ENCODE data around the gene PRTG. TPM values are rescaled to one million over a fixed set of nuclear protein-coding genes. Genes with fewer than 3 reads are reported as not detected.

The PRTG gene
- total RNA-seq, 1 experiment from 2014 or later, result 16.4 TPM

DNA sequence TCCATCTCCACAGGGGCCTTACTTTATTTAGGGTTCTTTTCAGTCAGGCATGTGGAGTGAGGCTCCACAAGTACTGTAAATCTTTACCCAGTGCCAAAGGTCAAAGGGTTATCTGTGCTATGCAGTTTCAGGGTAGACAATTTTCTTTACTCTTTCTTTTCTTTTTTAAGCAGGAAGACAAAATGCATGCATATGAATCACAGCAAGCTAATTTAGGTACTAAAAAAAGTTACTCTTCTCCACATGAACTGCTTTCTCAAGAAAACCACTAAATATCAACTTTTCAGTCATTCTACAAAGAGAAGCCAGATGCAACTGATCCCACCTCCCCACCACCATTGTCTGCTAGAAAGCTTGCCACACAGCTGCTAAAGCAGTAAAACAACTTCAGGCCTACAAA lies 81.5 kb downstream of the PRTG start:
- DNase-seq (ENCODE audit: low read depth, low spot score), result no peak
- in situ Hi-C loops (cut with HindIII; ENCODE audit: low pct_unique_long_range_greater_than_20kb, low sequenced_read_pairs), result no loop called here

DNA sequence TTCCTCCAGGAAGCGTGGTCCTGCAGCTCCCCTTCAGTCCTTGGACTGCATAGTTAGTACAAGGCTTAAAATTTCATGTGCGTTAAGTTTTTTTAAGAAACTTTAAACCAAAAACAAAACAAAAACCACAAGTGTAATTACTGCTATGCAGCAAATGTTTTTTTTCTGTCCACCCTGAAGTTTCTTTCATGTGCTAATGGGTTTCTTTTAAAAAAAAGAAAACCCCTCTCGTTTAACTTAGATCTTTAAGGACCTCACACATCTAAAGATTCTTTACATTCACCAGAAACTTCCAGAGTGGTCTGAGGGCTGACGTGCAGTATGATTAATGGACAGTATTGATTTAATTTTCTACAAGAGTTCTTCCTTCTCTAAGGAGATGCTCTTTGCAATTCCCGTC lies 82.8 kb downstream of the PRTG start:
- no peak for DNase-seq (ENCODE audit: low read depth, low spot score)
- in situ Hi-C loops (cut with HindIII; ENCODE audit: low pct_unique_long_range_greater_than_20kb, low sequenced_read_pairs), result no loop called here

DNA sequence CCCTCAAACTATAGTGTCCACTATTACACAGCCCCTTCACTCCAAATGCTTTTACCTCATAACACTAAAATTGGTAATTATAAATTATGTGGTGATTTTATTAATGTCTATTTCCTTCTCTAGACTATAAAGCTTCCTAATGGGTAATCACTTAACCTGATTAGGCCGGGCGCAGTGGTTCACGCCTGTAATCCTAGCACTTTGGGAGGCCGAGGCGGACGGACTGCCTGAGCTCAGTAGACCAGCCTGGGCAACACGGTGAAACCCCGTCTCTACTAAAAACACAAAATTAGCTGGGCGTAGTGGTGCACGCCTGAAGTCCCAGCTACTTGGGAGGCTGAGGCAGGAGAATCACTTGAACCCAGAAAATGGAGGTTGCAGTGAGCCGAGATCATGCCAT lies 83.5 kb downstream of the PRTG start:
- no peak for DNase-seq (ENCODE audit: low read depth, low spot score)
- in situ Hi-C loops (cut with HindIII; ENCODE audit: low pct_unique_long_range_greater_than_20kb, low sequenced_read_pairs), result no loop called here

DNA sequence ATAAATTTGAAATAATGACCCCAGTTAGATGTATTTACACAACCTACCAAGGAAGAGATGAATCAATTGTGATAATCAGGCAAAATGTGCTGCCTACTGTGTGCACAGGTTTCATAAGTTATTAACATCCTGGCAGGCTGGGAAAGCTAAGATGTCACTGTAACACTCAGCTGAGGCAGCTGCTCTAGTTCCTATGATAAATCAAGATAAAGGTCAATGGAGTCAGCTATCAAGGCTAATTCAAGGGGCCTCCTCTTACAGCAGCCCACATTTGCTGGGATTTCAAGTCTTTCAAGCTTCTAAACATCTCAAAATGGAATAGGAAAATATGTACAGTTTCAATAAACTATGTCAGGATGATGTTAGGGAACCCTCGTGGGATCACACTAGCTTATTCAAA lies 84.1 kb downstream of the PRTG start:
- in situ Hi-C loops (cut with HindIII; ENCODE audit: low pct_unique_long_range_greater_than_20kb, low sequenced_read_pairs), result no loop called here
- DNase-seq (ENCODE audit: low read depth, low spot score), result no peak

DNA sequence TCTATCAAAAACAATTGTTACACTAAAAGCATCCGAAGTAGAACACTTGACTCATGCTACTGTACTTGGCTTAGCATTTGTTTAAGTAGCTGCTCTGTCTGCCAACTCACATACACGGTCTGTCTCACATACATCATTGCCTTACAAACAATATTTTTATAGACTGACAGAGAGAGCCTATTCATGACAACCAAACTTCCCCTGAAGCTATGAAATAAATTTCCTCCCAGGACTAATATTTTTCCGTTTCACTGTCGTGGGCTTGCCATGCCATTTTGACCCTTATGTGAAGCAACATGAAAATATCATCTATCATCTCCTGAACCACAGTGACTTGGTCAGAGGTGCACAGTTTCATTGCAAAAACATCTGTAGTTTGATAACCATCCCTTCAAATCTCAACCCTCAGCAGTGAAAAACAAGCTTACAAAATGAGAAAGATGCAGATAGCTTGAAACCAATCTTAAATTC lies 88.4 kb downstream of the PRTG start:
- peak; percentile 81 for DNase-seq (ENCODE audit: low read depth, low spot score)
- in situ Hi-C loops (cut with HindIII; ENCODE audit: low pct_unique_long_range_greater_than_20kb, low sequenced_read_pairs), result no loop called here

DNA sequence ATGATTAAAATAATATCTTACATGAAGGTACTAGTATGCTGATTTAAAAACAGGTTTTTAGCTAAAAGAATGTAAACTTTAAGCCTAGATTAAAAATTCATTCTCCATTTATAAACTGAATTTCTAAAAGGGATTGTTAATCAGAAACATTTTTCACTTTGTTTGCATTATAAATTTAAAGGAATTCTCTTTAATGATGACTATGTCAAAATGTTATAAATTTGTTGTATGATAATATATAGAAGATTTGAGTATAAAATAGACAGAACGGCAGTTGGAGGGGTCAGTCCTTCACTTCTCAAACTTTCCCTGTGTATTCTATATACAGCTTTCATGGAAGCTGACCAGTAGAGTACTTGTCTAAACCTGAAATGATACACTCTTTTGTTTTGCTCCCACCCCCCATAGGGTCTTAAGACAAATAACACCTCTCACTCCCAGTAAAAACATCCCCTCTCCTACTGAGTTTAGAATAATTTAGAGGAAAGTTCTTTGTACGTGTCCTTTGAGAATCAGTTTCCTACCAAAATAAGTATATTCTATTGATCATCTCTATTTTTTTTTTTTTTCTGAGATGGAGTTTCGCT lies 90.0 kb downstream of the PRTG start:
- in situ Hi-C loops (cut with HindIII; ENCODE audit: low pct_unique_long_range_greater_than_20kb, low sequenced_read_pairs), result no loop called here
- DNase-seq (ENCODE audit: low read depth, low spot score), result no peak

DNA sequence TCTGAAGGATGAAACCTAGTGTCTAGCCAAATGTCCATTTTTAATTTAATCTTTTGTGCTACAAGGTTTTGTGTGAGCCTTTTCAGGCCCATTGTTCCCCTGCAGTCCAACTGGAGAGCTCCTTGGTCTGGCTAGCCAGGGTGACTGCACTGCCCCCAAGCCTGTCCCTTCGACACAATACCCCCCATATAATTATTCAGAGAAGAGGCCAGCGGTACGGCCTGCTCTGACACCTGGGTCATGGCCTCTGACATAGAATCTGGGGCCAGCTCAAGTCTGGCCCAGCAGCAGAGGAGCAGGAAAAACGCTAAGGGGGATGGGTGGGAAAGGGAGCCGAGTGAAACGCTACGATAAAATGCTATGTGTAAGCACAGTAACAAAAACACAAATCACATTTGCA lies 90.6 kb downstream of the PRTG start:
- DNase-seq (ENCODE audit: low read depth, low spot score), result no peak
- in situ Hi-C loops (cut with HindIII; ENCODE audit: low pct_unique_long_range_greater_than_20kb, low sequenced_read_pairs), result no loop called here

DNA sequence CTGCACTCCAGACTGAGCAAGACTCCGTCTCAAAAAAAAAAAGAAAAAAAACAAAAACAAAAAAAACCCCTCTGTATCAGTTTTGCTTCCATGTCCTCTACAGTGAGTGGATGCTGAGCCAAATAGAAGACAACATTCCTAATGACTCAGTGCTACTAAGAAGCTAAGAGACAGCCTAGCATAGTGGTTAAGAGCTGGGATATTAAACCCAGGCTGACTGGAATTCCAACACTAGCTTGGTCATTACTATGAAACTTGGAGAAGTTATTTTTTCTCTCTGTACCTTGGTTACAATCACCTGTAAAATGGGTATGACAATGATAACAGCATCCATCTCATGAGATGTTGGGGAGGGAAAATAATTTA lies 93.9 kb downstream of the PRTG start:
- in situ Hi-C loops (cut with HindIII; ENCODE audit: low pct_unique_long_range_greater_than_20kb, low sequenced_read_pairs), result no loop called here
- DNase-seq (ENCODE audit: low read depth, low spot score), result no peak

DNA sequence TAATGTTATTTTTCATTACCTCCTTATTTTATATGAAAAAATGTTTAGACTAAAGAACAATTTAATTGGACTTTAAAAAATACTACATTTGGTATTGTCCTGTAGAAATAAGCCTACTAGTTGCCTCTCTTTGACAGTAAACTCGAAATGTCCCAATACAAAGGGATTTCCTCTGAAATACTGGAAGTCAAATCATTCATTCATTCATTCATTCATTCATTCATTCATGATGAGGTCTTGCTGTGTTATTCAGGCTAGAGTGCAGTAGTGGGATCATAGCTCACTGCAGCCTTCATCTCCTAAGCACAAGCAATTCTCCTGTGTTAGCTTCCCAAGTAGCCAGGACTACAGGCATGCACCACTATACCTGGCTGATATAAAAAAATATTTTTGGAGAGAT lies 104.2 kb downstream of the PRTG start:
- in situ Hi-C loops (cut with HindIII; ENCODE audit: low pct_unique_long_range_greater_than_20kb, low sequenced_read_pairs), result no loop called here
- DNase-seq (ENCODE audit: low read depth, low spot score), result no peak

DNA sequence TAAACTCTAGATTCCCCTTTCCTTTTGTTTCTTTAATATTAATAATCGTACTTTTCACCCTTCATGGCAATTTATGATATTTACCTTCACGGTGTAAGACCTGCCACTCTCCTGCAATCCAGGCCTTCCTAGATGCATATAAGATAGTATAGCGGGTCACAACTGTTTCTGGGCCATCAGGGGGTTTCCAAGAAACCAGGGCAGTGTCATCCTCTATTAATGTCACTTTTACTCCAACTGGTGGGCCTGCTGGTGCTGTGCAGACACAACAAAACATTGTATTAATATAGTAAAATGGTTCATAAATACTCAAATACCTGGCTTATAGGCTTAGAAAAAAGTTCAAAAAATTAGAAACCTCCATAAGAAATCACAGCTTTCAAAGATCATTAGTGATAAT lies 105.9 kb downstream of the PRTG start:
- no peak for DNase-seq (ENCODE audit: low read depth, low spot score)
- in situ Hi-C loops (cut with HindIII; ENCODE audit: low pct_unique_long_range_greater_than_20kb, low sequenced_read_pairs), result no loop called here

DNA sequence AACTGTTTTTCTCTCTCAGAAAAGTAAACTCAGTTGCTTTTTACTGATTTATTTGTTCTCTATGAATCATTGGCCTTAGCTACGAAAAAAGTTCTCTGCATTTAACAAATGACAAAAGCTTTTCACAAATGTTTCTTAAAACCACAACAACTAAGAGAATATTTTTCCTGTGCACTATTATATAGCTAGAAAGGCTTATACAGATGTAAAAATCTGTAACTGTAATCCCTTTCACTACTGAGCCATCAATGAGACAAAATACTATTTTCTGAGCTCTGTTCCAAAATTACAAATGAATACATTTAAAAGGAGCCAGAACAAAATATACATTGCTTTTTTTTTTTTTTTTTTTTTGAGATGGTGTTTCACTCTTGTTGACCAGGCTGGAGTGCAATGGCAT lies 109.2 kb downstream of the PRTG start:
- in situ Hi-C loops (cut with HindIII; ENCODE audit: low pct_unique_long_range_greater_than_20kb, low sequenced_read_pairs), result no loop called here
- no peak for DNase-seq (ENCODE audit: low read depth, low spot score)

DNA sequence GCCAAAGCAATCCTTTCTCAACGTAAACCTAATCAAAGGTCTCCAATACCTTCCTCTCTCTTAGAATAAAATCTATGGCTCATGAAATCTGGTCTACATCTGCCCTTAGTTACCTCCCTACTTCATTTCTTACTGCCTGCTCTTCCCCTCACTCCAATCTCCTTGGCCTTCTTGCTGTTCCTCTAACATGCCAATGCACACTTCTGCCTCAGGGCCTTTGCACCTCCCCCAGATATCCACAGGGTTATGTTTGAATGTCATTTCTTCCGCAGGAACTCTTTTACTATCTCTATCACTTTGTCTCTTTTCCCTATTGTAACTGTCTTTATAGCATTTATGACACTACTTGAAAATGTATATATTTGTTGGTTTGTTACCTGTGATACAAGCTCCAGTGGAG lies 110.5 kb downstream of the PRTG start:
- in situ Hi-C loops (cut with HindIII; ENCODE audit: low pct_unique_long_range_greater_than_20kb, low sequenced_read_pairs), result no loop called here

DNA sequence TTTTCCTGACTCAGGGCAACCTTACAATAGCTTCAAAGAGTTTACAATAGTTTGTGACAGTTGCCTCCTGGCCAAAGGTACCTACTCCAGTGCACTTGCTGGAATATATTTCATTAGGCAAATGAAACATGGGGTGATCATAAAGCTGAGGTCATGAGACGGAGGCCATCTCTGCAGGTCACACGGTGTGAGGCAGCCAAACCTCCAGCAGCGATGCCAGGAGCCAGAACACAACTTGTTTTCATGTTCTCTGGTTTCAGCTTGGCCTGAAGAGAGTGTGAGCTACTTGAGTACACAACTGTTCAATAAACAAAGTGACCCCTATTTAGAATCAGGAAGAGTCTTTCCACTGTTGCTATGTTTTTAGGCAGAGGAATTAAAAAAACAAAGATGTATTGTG lies 112.1 kb downstream of the PRTG start:
- peak; percentile 90 for DNase-seq (ENCODE audit: low read depth, low spot score)
- in situ Hi-C loops (cut with HindIII; ENCODE audit: low pct_unique_long_range_greater_than_20kb, low sequenced_read_pairs), result no loop called here

More for the DNA sequence above, 110.5 kb downstream of the PRTG start:
- no peak for DNase-seq (ENCODE audit: low read depth, low spot score)

DNA sequence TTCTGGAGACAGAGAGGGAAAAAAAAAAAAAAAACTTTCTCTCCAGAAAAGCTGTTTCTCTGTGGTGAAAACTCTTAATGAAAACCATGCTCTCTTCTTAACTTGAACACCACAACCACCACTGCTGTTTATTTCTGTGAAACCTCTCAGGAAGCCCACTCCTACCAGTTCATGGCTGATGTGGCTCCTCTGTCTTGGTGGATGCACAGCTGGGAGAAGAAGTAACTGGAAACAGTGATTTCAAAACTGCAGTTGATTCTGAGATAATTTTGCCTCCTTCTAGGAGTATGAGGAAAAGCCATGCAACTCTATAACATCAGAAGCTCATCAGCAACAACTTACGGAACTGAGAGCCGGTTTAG lies 114.6 kb downstream of the PRTG start:
- in situ Hi-C loops (cut with HindIII; ENCODE audit: low pct_unique_long_range_greater_than_20kb, low sequenced_read_pairs), result no loop called here
- DNase-seq (ENCODE audit: low read depth, low spot score), result no peak

DNA sequence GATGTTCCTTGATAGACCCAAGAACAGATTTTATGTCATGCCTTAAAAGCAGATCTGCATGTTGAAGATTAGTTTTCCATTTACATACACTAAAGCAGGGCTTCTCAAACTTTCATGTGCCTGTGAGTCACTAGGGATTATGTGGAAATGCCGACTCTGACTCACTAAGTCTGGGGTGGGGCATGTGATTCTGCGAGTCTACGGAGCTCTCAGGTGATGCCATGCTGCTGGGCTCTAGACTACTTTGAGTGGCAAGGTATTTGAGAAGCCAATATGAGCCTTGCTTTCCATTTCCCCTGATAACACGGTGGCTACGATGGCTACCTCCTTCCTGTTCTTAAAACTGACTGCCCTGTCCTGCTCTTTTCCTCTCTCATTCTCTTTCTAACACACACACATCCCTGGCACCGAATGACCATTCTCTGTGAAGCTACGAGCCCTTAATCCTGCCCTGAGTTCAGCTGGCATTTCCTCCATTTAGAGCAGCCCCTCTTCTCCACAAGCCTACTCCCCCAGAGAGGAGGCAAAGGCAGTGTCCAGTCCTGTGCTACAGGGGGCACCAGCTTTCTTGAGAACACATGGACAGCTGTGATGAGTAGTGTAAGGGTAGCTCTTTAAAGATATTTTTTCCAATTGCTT lies 115.1 kb downstream of the PRTG start:
- peak; percentile 95 for DNase-seq (ENCODE audit: low read depth, low spot score)

DNA sequence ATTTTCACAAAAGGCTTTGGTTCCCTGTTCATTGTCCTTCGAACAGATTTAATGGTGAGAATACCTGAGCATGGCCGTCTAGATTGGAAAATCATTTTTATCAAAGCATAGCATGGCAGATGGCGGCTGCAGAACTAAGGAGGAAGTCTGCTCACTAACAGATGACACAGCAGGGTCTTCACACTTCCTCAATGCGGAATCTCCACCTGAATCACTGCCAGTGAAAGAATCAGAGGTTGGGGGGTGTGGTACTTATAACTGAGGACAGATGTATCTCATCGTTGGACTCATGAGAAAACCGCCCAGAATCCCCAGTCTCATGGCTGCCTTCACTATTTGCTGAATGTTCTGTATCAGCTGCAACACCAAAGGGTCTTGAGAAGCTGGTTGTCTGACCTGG lies 123.2 kb downstream of the PRTG start:
- in situ Hi-C loops (cut with HindIII; ENCODE audit: low pct_unique_long_range_greater_than_20kb, low sequenced_read_pairs), result no loop called here
- DNase-seq (ENCODE audit: low read depth, low spot score), result no peak

More for the DNA sequence above, 115.1 kb downstream of the PRTG start:
- in situ Hi-C loops (cut with HindIII; ENCODE audit: low pct_unique_long_range_greater_than_20kb, low sequenced_read_pairs), result no loop called here

DNA sequence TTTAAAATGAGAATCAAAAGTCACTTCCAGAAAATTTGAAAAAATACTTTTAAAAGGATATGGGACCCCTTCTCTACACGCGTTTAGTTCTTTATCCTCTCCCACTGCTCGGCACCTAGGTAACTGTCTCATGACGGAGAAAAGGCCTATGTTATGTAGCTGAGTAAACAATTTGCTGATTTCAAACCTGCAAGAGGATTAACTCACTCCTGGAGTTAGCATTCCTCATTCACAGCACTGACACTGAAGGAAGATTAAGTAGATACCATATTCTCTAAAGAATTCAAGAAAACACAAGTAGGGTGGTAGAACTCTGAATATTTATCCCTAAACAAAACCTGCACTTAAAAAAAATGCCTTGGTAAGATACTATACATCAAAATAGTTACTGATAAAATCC lies 124.6 kb downstream of the PRTG start:
- in situ Hi-C loops (cut with HindIII; ENCODE audit: low pct_unique_long_range_greater_than_20kb, low sequenced_read_pairs), result no loop called here
- DNase-seq (ENCODE audit: low read depth, low spot score), result no peak

DNA sequence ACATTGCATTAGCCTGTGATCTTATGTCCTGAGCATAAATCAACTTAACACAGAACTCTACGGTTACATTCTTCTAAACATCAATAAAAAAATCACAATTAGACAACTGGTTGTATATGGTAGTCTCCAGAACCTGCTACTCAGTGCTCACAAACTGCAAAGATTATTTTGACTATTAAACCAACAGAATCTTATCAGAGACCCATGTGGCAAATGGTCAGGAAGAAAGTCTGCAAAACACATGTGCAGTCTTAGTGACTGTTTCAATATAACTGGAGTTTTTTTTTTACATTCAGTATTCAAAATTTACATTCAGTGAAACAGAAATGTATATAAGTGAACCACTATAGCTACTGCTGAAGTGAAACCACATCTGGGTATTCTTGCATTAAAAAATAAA lies 127.5 kb downstream of the PRTG start:
- in situ Hi-C loops (cut with HindIII; ENCODE audit: low pct_unique_long_range_greater_than_20kb, low sequenced_read_pairs), result no loop called here
- no peak for DNase-seq (ENCODE audit: low read depth, low spot score)

DNA sequence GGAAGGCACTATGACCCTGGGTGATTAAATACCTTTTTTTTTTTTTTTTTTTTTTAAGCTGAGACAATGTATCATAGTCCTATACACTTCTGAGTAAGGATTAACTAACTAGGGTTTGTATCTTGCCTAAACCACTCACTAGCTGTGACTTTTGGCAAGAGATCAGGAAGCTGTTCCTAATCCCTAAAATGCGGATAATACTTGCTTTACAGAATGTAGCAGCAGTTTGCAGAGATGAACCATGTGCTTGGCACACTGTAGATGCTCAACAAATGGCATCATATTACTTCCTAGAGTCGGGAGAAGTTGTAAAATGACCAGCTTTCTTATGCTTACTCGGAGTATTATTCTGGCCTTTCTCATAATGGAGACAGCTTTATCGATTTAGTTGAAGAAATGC lies 129.2 kb downstream of the PRTG start:
- in situ Hi-C loops (cut with HindIII; ENCODE audit: low pct_unique_long_range_greater_than_20kb, low sequenced_read_pairs), result no loop called here
- no peak for DNase-seq (ENCODE audit: low read depth, low spot score)

DNA sequence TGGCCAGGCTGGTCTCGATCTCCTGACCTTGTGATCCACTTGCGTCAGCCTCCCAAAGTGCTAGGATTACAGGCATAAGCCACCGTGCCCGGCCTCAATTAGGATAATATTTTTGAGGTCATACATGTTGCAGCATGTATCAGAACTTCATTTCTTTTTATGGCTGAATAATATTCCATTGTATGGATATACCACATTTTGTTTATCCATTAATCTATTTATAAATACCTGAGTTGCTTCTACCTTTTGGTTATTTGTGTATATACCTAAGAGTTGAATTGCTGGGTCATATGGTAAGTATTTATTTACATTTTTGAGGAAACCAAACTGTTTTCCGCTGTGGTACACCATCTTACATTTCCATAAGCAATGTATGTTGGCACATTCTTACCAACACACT lies 136.7 kb downstream of the PRTG start:
- DNase-seq (ENCODE audit: low read depth, low spot score), result no peak
- in situ Hi-C loops (cut with HindIII; ENCODE audit: low pct_unique_long_range_greater_than_20kb, low sequenced_read_pairs), result no loop called here
